NCI-H1092 treated with DMSO at 0.1 percent for 48 hours (cell line): ENCODE measurements around the gene MAT1A.
"Not testable (repeated sequence)": the region's sequence is repeated elsewhere in the genome, so short reads cannot be mapped to it uniquely, and the experiment has no call there.

Experiments used
- DNase-seq: peaks from one replicate; lab custom pipeline; 2025; lab: John Stamatoyannopoulos, UW

The MAT1A gene

GRCh38 chr10:80264081-80265056 lies 25.1 kb downstream of the MAT1A start:
- no peak for DNase-seq

DNA sequence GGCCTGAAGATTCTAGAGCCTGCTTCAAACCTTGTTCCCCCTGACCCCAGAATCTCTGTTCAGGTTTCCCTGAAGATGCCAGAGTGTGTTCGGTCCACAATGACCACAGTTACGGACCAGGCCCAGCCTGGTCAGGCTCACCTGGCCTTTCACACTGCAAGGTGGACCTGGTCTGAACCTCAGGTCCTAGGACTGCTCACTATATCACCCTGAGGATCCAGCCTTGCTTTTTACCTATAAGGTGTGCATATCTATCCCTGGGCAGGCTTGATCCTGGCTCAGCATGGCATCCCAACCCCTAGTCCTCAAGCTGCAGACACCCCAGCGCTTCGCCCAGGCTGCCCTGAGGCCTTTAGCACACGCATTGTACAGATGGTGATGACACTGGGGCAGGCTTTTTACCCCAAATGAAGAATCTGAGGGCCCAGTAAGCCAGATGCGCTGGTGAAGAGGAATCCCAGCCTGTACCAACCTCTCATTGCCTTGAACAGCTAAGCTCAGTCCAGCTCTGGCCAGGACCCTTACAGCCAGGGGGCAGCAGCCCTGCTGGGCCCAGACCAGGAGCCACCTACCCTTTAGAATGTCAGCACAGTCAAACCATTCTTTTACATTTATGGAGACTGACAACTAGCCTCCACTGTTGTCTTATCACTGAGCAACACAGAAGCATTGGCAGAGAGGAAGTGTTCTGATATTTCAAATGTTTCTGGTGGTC lies 28.0 kb downstream of the MAT1A start:
- no peak for DNase-seq

DNA sequence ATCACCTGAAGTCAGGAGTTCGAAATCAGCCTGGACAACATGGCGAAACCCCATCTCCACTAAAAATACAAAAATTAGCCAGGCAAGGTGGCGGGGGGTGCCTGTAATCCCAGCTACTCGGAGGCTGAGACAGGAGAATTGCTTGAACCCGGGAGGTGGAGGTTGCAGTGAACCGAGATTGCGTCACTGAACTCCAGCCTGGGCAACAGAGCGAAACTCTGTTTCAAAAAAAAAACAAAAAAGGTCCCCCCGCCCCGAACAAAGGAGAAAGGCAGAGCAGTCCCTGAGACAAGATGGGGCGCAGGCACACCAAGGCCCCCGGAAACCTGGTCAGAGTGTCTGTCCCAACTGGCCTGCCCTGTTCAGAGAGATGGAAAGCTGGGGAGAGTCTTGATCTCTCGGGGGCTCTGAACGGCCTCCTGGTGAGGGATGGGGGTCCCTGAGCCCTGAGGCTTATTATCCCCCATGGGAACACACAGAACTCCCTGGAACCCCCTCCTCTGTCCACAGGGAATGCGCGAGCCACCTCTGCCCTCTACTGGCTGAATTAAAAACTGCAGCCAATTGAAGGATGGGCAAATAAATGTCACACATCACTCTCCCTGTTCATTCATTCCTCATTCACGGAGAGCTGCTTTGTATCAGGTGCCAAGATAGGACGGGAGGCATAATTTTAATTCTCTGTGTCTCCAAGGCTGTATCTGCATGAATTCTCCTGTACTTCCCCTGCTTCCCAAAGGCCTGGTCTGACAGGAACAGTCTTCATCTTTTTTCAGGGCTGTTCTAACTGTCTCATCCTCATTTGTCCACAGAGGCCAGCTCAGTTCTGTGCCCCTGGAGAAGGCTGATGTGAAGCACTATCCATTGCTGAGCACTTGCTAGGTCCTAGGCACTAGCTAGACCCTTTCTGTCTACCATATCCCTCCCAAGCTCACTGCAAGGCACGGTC lies 28.9 kb downstream of the MAT1A start:
- peak; percentile 10 for DNase-seq

DNA sequence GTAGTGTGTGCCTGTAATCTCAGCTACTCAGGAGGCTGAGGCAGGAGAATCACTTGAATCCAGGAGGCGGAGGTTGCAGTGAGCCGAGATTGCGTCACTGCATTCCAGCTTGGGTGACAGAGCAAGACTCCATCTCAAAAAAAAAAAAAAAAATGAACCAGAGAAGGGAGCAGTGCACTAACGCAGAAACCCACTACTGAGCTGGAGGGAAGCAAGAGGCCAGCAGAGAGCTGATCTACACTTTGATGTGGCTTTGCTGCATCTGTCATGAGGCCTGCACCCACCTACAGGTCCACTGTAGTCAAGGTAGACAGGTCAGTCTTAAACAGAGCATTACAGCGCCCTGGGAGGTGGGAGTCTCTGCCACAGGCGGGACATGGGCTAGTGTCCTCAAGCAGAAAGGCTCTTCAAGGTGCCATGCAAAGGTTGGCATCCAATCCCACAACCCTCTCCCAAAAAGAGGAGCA lies 30.0 kb downstream of the MAT1A start:
- no peak for DNase-seq

DNA sequence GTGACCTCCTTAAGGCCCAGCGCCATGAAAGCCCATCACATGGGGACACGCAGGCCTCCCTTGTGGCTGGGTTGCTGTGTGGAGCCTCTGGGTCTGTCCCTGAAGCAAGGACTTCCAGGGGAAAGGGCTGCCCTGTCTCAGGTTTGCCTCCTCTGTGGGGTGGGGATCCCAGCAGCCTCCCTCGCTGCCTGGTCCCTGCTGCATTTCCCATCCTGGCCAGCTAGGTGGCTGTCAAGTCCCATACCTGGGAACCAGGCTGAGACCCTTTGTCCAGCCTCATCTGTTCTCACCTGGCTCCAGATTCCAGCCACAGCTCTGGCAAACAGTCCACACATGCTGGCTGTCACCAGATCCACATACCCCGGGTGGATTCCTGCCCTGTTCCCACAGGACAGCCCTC lies 32.7 kb downstream of the MAT1A start:
- peak; percentile 1 for DNase-seq

GRCh38 chr10:80254726-80255125 lies 34.7 kb downstream of the MAT1A start:
- not testable (repeated sequence) for DNase-seq

DNA sequence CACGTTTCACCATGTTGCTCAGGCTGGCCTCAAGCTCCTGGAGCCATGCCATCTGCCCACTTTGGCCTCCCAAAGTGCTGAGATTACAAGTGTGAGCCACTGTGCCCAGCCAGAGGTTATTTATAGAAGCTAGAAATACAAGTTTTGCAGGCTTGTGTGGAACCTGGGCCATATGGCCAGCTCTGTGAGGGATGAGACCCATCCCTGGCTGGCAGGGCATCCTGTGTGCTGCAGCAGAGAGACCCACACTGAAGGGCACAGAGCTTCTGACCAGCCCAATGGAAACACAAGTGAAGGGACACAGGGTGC lies 35.5 kb downstream of the MAT1A start:
- not testable (repeated sequence) for DNase-seq

DNA sequence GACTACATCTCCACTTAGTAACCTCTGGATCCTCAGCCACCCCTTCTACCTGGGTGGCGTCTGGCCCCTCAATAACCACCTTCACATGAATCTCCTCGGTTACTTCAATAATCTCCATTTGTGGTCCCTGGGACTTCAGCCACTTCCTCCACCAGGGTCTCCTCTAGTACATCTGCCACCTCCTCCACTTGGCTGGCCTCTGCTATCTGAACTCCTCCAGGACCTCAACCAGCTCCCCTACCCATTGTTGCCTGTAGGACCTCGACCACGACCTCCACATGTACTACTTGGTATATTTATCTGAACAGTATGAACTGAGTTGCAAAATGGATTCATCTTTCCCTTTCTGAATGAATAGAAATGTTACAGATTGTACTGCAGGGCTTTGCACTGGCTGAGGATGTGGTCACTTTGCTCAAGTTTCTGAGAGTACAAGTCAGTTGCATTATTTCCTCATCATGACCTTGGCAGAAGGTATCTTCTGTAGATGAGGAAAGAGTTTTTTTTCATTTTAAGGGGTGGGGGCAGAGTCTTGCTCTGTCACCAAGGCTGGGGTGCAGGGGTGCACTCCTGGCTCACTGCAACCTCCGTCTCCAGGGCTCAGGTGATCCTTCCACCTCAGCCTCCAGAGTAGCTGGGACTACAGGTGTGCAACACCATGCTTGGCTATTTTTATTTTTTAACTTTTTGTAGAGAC lies 36.0 kb downstream of the MAT1A start:
- no peak for DNase-seq

GRCh38 chr10:80252296-80252887 lies 37.1 kb downstream of the MAT1A start:
- DNase-seq: no peak

DNA sequence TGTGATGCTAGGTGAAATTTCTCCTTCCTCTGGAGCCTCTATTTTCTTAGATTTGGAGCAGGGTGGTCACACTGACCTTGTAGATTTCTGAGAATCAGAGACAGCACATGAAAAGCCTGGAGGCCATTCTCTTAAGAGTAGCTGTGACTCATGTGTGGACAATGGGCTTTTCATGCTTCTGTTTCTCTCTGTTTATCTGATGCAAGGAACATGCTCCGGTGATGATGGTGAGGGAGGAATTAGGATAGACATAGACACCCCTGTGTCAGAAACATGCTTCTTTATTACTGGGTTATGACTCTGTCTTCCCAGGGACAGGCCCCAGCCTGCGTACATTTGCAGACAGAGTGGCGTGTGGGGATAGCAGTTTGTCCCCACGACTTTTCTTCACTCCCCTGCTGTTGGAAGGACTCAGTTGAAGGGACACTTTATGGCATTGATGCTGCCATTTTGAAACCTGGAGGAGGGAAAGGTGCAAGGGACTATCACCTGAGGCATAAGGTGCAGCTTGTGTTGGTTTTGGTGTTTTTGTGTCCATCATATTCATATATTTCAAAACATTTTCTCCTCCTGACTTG lies 37.7 kb downstream of the MAT1A start:
- DNase-seq: not testable (repeated sequence)

DNA sequence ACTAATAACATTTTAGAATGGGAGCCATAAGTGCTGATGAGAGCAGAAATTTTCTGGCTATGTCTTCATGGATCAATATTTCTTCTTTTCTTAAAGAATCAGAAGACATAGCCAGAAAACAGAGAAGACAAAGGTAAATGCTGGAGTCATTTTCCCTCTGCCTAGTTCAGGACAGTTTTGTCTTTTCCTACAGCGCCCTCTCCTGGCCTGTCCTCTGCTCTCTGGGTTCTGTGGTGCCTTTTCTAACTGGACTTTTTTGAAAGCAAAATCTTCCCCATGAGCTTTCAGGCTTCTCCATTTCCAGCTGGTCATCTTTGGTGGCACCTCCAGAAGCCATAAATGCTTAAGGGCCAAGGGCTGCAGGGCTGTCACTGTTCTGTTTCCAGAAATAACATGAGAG lies 39.1 kb downstream of the MAT1A start:
- DNase-seq: not testable (repeated sequence)

DNA sequence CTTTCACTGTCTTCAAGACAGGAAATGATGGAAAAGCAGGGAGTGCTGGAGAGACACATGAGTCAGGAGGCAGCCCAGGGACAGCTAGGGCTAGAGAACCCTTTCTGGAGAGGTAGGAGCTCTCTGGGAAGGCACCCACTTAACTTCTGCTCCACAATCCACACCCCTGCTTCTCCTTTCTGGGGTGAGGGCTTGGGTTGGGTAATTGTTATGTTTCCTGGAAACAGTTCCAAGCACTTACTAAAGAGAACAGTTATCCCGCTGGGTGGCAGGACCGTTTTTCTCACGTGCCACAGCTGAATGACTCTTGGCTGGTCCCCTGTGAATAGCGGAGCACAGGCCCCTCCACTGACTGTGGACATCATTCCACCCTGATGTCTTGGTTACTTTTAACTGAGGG lies 39.6 kb downstream of the MAT1A start:
- not testable (repeated sequence) for DNase-seq

GRCh38 chr10:80247611-80248010 lies 41.8 kb downstream of the MAT1A start:
- not testable (repeated sequence) for DNase-seq

DNA sequence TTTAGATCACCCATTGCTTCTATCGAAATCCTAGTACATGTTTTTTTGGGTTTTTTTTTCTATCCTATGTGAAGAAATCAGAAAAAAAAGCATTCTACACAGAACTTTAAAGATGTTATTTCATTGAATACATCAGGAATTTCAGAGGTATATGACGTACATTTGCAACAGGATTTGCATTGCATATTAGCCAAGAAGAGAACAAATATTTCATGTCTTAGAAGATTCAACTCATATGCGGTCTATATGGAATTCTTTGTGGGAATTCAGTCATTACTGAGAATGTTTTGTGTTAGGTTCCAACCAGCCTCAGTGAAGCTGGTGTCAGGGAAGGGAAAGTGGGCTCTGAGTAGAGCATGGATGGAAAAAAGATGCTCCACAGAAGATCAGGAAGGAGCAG lies 45.1 kb downstream of the MAT1A start:
- not testable (repeated sequence) for DNase-seq

GRCh38 chr10:80242341-80242740 lies 47.1 kb downstream of the MAT1A start:
- DNase-seq: not testable (repeated sequence)

DNA sequence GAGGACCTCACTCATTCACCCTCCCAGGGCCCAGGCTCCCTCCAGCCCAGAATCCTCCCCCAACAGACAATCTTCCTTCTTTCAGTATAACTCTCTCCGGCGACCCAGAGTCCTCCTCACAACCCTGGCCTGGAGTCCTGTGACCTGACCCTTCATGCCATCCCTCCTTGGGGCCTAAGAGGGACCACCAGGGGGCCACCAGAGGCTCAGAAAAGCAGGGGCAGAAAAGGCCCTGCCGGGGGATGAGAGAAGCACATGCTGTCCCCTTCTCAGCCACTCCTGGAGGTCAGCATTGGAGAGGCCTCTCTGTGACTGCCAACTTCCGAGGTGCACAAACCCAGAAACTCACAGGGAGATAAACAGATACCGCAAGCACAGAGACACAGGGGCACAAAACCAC lies 53.0 kb downstream of the MAT1A start:
- not testable (repeated sequence) for DNase-seq

DNA sequence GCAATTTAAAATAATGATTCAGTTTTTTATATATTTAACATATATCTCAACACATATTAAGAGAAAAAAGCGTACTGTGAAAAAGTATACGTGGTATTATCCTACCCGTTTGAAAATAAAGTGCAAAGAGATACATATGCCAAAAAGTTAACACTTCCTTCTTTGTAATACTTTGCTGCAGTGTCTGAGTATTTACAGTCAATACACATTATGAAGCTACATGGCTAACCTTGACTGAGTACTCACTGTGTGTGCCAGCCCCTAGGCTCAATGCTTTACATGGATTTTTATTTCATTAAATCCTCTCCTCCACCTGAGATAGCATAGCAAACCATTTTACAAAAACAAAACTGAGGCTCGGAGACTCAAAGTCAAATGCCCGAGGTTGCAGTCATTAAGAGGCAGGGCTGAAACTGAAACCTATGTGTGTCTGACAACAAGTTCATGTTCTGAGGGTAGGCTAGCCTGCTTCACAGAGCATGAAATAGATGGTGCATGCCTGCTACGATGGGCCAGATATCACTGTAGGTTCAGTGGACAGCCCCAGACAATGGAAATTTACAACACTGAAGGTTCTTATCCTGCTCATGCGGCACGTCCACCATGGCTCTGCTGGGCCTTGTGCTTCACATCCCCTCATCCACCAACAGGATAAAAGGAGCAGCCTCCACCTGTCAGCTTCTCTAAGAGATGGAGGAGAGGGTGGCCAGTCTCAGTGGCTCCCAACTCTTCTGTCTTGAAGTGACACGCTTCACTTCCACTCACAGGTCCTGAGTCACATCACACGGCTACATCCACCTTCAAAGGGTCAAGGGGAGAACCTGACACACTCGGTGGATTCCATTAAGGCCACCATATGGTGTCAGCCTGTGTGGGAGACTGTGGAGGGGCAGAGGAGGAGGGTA lies 54.9 kb downstream of the MAT1A start:
- not testable (repeated sequence) for DNase-seq

- not testable (repeated sequence) for DNase-seq
Measured at GRCh38 chr10:80233871-80234270, 55.6 kb downstream of the MAT1A start.

DNA sequence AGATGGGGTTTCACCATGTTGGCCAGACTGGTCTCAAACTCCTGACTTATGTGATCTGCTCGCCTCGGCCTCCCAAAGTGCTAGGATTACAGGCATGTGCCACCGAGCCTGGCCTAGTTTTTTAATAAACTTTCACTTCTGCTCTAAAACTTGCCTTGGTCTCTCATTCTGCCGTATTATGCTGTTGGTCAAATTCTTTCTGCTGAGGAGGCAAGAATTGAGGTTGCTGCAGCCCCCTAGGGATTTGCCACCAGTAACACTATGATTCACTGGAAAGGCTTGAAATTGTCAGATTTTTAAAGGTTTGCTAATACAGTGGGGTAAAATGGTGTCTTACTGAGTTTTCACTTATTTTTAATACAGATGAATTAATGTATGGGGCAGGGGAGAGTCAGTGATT lies 62.7 kb downstream of the MAT1A start:
- DNase-seq: not testable (repeated sequence)
